ENCODE data around the gene HYLS1. TPM values are rescaled to one million over a fixed set of nuclear protein-coding genes. Genes with fewer than 3 reads are reported as not detected.
A peak's percentile ranks its signal among the peaks of the same experiment; 100 is the strongest.

The HYLS1 gene
- total RNA-seq, 1 donor = 5.8 TPM

GRCh38 chr11:125935056-125935455, 47.6 kb downstream of the HYLS1 start:
- TF ChIP-seq, protein P1, sequence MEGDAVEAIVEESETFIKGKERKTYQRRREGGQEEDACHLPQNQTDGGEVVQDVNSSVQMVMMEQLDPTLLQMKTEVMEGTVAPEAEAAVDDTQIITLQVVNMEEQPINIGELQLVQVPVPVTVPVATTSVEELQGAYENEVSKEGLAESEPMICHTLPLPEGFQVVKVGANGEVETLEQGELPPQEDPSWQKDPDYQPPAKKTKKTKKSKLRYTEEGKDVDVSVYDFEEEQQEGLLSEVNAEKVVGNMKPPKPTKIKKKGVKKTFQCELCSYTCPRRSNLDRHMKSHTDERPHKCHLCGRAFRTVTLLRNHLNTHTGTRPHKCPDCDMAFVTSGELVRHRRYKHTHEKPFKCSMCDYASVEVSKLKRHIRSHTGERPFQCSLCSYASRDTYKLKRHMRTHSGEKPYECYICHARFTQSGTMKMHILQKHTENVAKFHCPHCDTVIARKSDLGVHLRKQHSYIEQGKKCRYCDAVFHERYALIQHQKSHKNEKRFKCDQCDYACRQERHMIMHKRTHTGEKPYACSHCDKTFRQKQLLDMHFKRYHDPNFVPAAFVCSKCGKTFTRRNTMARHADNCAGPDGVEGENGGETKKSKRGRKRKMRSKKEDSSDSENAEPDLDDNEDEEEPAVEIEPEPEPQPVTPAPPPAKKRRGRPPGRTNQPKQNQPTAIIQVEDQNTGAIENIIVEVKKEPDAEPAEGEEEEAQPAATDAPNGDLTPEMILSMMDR (IDR thresholded peaks at IDR 0.05; ENCODE audit: extremely low read depth, low read depth, low read length) = peak; percentile 37
- no peak overlapping the region for H3K4me2 ChIP-seq (ENCODE audit: insufficient read depth, low read length)
- H3K79me2 ChIP-seq (ENCODE audit: insufficient read depth, low read length) = no peaks in the 10 kb centered on the region
- DNase-seq (ENCODE audit: insufficient read length, low spot score, missing footprints) = peak; percentile 46
- no peaks in the 10 kb centered on the region for H3K4me1 ChIP-seq (ENCODE audit: insufficient read depth, low read length)
- no peaks in the 10 kb centered on the region for H3K9me3 ChIP-seq (ENCODE audit: low read depth, low read length)
- no peak overlapping the region for H2AFZ ChIP-seq (ENCODE audit: low read length)
- no peaks in the 10 kb centered on the region for H4K20me1 ChIP-seq (ENCODE audit: insufficient read depth, low read length)
- no peaks in the 10 kb centered on the region for H3K36me3 ChIP-seq (ENCODE audit: insufficient read depth, low read length)
- H3K27me3 ChIP-seq (ENCODE audit: insufficient read depth, low read length) = peaks cover 23% of the 10 kb centered on the region
- no peak overlapping the region for H3K27ac ChIP-seq (ENCODE audit: low read depth, low read length)
- H3K4me3 ChIP-seq (ENCODE audit: insufficient read depth, low read length) = no peak overlapping the region

DNA sequence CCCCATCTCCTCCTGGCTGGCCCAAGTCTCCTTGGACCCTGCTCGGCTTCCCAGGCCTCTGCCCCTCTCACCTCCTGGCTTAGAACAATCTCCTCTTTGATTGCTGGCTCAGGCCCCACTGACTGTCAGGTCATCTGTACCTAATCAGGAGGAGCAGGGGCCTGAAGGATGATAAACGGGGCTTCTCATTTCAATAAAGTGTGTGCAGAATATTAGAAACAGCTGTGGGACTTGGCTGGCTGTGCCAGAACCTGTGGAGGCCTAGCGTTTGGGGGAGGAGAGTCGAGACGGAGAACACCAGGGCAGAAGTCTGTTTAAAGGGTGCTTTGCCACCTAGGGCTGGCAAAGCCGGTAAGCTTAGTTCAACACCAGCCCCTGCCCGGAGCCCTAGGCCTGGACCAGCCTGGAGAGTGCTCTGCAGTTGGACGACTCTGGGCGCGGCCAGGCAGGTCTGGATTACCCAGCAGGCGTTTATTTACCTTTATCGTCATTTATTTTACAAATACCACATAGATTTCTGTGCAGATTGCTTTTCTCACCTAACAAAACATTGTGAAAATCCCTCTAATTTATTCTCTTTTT, 48.2 kb downstream of the HYLS1 start:
- Histone ChIP-seq H2AFZ (ENCODE audit: low read length) (no peak overlapping the region), H3K27me3 (ENCODE audit: insufficient read depth, low read length) (peaks cover 20% of the 10 kb centered on the region), H3K27ac (ENCODE audit: low read depth, low read length) (no peak overlapping the region), H4K20me1 (ENCODE audit: insufficient read depth, low read length) (no peaks in the 10 kb centered on the region), H3K4me1 (ENCODE audit: insufficient read depth, low read length) (no peaks in the 10 kb centered on the region), H3K4me3 (ENCODE audit: insufficient read depth, low read length) (no peak overlapping the region), H3K4me2 (ENCODE audit: insufficient read depth, low read length) (no peak overlapping the region), H3K36me3 (ENCODE audit: insufficient read depth, low read length) (no peaks in the 10 kb centered on the region), H3K9me3 (ENCODE audit: low read depth, low read length) (no peaks in the 10 kb centered on the region), H3K79me2 (ENCODE audit: insufficient read depth, low read length) (no peaks in the 10 kb centered on the region)
- TF ChIP-seq, protein P1 (IDR thresholded peaks at IDR 0.05; ENCODE audit: extremely low read depth, low read depth, low read length) = no peak
- DNase-seq (ENCODE audit: insufficient read length, low spot score, missing footprints) = no peak

- DNase-seq (ENCODE audit: insufficient read length, low spot score, missing footprints) = no peak
- Histone ChIP-seq H2AFZ (ENCODE audit: low read length) (peak overlapping the region; percentile 60), H3K36me3 (ENCODE audit: insufficient read depth, low read length) (no peaks in the 10 kb centered on the region), H3K4me3 (ENCODE audit: insufficient read depth, low read length) (no peak overlapping the region), H4K20me1 (ENCODE audit: insufficient read depth, low read length) (no peaks in the 10 kb centered on the region), H3K79me2 (ENCODE audit: insufficient read depth, low read length) (no peaks in the 10 kb centered on the region), H3K4me1 (ENCODE audit: insufficient read depth, low read length) (peaks cover 8% of the 10 kb centered on the region), H3K4me2 (ENCODE audit: insufficient read depth, low read length) (no peak overlapping the region), H3K27me3 (ENCODE audit: insufficient read depth, low read length) (peaks cover 5% of the 10 kb centered on the region), H3K9me3 (ENCODE audit: low read depth, low read length) (no peaks in the 10 kb centered on the region), H3K27ac (ENCODE audit: low read depth, low read length) (no peak overlapping the region)
- TF ChIP-seq, protein P1 (IDR thresholded peaks at IDR 0.05; ENCODE audit: extremely low read depth, low read depth, low read length) = no peak
These were observed 51.0 kb downstream of the HYLS1 start for GRCh38 chr11:125938418-125938817.

- no peak overlapping the region for H3K4me2 ChIP-seq (ENCODE audit: insufficient read depth, low read length)
- H3K27me3 ChIP-seq (ENCODE audit: insufficient read depth, low read length) = peaks cover 5% of the 10 kb centered on the region
- H2AFZ ChIP-seq (ENCODE audit: low read length) = no peak overlapping the region
- no peaks in the 10 kb centered on the region for H3K36me3 ChIP-seq (ENCODE audit: insufficient read depth, low read length)
- peak; percentile 74 for DNase-seq (ENCODE audit: insufficient read length, low spot score, missing footprints)
- H3K4me3 ChIP-seq (ENCODE audit: insufficient read depth, low read length) = no peak overlapping the region
- no peak overlapping the region for H3K27ac ChIP-seq (ENCODE audit: low read depth, low read length)
- H3K4me1 ChIP-seq (ENCODE audit: insufficient read depth, low read length) = peaks cover 8% of the 10 kb centered on the region
- no peaks in the 10 kb centered on the region for H4K20me1 ChIP-seq (ENCODE audit: insufficient read depth, low read length)
- no peaks in the 10 kb centered on the region for H3K9me3 ChIP-seq (ENCODE audit: low read depth, low read length)
- H3K79me2 ChIP-seq (ENCODE audit: insufficient read depth, low read length) = no peaks in the 10 kb centered on the region
- TF ChIP-seq, protein P1 (IDR thresholded peaks at IDR 0.05; ENCODE audit: extremely low read depth, low read depth, low read length) = no peak
These were observed 51.6 kb downstream of the HYLS1 start for GRCh38 chr11:125939081-125939521.
